Nephron (organoid): ENCODE data around the gene NDUFS8.

ENCODE experiments used
- H3K27ac Mint-ChIP-seq, 3 experiments: 2 replicates each; pipeline ENCODE4 v1.8.0; 2020; ENCODE audit warnings: mixed read lengths in 3 of 3, mild to moderate bottlenecking in 2 of 3, moderate library complexity in 1 of 3
- H3K27me3 Mint-ChIP-seq: 2 replicates; pipeline ENCODE4 v1.8.0; 2021; ENCODE audit warnings: low read depth, mild to moderate bottlenecking, moderate library complexity, mixed read lengths
- H3K36me3 Mint-ChIP-seq: 2 replicates; pipeline ENCODE4 v1.8.0; 2020; ENCODE audit warnings: low read depth, mixed read lengths
- H3K4me1 Mint-ChIP-seq: 2 replicates; pipeline ENCODE4 v1.8.0; 2020; ENCODE audit warnings: mixed read lengths
- H3K4me3 Mint-ChIP-seq, 3 experiments: 2 replicates each; pipeline ENCODE4 v1.8.0; 2020; ENCODE audit warnings: mild to moderate bottlenecking in 3 of 3, mixed read lengths in 3 of 3, moderate library complexity in 2 of 3
- H3K9me3 Mint-ChIP-seq: 2 replicates; pipeline ENCODE4 v1.8.0; 2020; ENCODE audit warnings: mixed read lengths
- CTCF ChIP-seq, 3 experiments: fragments of 200-600 bp; sonication (generic); IDR thresholded peaks; one replicate each; pipeline ENCODE4 v1.5.0; 2021; ENCODE audit warnings: antibody characterized with exemption in 3 of 3; ENCODE audit not compliant: unreplicated experiment in 3 of 3

Gene NDUFS8

GRCh38 chr11:68006606-68007166 is 23.8 kb upstream of the NDUFS8 start:
- no peak for TF ChIP-seq CTCF (IDR thresholded peaks at IDR 0.05; ENCODE audit: unreplicated experiment in 3 of 3)
- Mint-ChIP-seq H3K27me3 (peaks cover 53% of the 10 kb centered on the region), H3K36me3 (no peaks in the 10 kb centered on the region), H3K4me3 (peak overlapping the region in 2 of 3 experiments; percentile 43 to 53), H3K27ac (no peak overlapping the region), H3K9me3 (no peaks in the 10 kb centered on the region), H3K4me1 (peaks cover 22% of the 10 kb centered on the region)

- Mint-ChIP-seq H3K27ac (no peak overlapping the region), H3K36me3 (no peaks in the 10 kb centered on the region), H3K9me3 (no peaks in the 10 kb centered on the region), H3K27me3 (peaks cover 43% of the 10 kb centered on the region), H3K4me3 (no peak overlapping the region), H3K4me1 (peaks cover 21% of the 10 kb centered on the region)
- no peak for TF ChIP-seq CTCF (IDR thresholded peaks at IDR 0.05; ENCODE audit: unreplicated experiment in 3 of 3)
These were observed 22.7 kb upstream of the NDUFS8 start for GRCh38 chr11:68007498-68008380.

- no peaks in the 10 kb centered on the region for H3K36me3 Mint-ChIP-seq
These were observed 21.8 kb upstream of the NDUFS8 start for GRCh38 chr11:68008381-68009337.

GRCh38 chr11:68009391-68010089 is 20.9 kb upstream of the NDUFS8 start:
- no peaks in the 10 kb centered on the region for H3K9me3 Mint-ChIP-seq
- no peaks in the 10 kb centered on the region for H3K36me3 Mint-ChIP-seq
- peaks cover 37% of the 10 kb centered on the region for H3K27me3 Mint-ChIP-seq
- peaks cover 23% of the 10 kb centered on the region for H3K4me1 Mint-ChIP-seq
- H3K27ac Mint-ChIP-seq = peak overlapping the region; percentile 25 to 91 (median 63)
- peak overlapping the region in 2 of 3 experiments; percentile 44 to 51 for H3K4me3 Mint-ChIP-seq
- no peak for TF ChIP-seq CTCF (IDR thresholded peaks at IDR 0.05; ENCODE audit: unreplicated experiment in 3 of 3)

More at GRCh38 chr11:68008381-68009337, 21.8 kb upstream of the NDUFS8 start:
- no peaks in the 10 kb centered on the region for H3K9me3 Mint-ChIP-seq
- peaks cover 43% of the 10 kb centered on the region for H3K27me3 Mint-ChIP-seq
- peaks cover 23% of the 10 kb centered on the region for H3K4me1 Mint-ChIP-seq
- H3K4me3 Mint-ChIP-seq = no peak overlapping the region
- peak overlapping the region; percentile 25 to 91 (median 63) for H3K27ac Mint-ChIP-seq
- TF ChIP-seq CTCF (IDR thresholded peaks at IDR 0.05; ENCODE audit: unreplicated experiment in 3 of 3) = no peak
